Aorta (tissue), 5 donors: Measurements from ENCODE around the gene LTB. TPM values are rescaled to one million over a fixed set of nuclear protein-coding genes. Genes with fewer than 3 reads are reported as not detected.
A peak's percentile ranks its signal among the peaks of the same experiment; 100 is the strongest.
"Not testable (repeated sequence)": the region's sequence is repeated elsewhere in the genome, so short reads cannot be mapped to it uniquely, and the experiment has no call there.

Experiments
- ATAC-seq: fragments of 200-7000 bp; cut with Tn5 transposase; one replicate; pipeline ENCODE4 v1.9.1; 2022; ENCODE audit warnings: moderate library complexity; ENCODE audit not compliant: low FRiP score
- DNase-seq, 2 donors: peaks; one replicate each; pipeline ENCODE4 v3.0.0-alpha.2; 2020
- H3K27ac ChIP-seq, 2 donors: one replicate each; pipeline ENCODE4 v1.5.1; 2013; ENCODE audit warnings: low read length in 2 of 2, mild to moderate bottlenecking in 2 of 2, moderate library complexity in 2 of 2, control low read depth in 1 of 2, inconsistent platforms in 1 of 2, low read depth in 1 of 2
- H3K27me3 ChIP-seq, 2 donors: one replicate each; pipeline ENCODE4 v1.6.1; 2013; ENCODE audit warnings: control low read depth in 1 of 2, low read length in 1 of 2, mild to moderate bottlenecking in 1 of 2, moderate library complexity in 1 of 2; ENCODE audit not compliant: insufficient read depth in 2 of 2, control insufficient read depth in 1 of 2
- H3K36me3 ChIP-seq, 2 donors: one replicate each; pipeline ENCODE4 v1.6.1; 2013; ENCODE audit warnings: control low read depth in 1 of 2, low read length in 1 of 2, mild to moderate bottlenecking in 1 of 2; ENCODE audit not compliant: insufficient read depth in 2 of 2, control insufficient read depth in 1 of 2
- H3K4me1 ChIP-seq, 2 donors: one replicate each; pipeline ENCODE4 v1.6.1; 2013; ENCODE audit warnings: low read length in 2 of 2, control low read depth in 1 of 2, mild to moderate bottlenecking in 1 of 2, moderate library complexity in 1 of 2; ENCODE audit not compliant: insufficient read depth in 2 of 2, control insufficient read depth in 1 of 2
- H3K4me3 ChIP-seq, 2 donors: one replicate each; pipeline ENCODE4 v1.5.1; 2013; ENCODE audit warnings: low read length in 2 of 2, control low read depth in 1 of 2, mild to moderate bottlenecking in 1 of 2
- H3K9me3 ChIP-seq: one replicate; pipeline ENCODE4 v1.6.1; 2013; ENCODE audit warnings: mild to moderate bottlenecking, low read length; ENCODE audit not compliant: control insufficient read depth
- WGBS, 2 donors: extraction: QIAGEN DNeasy Blood & Tissue Kit; methylation state at CpG; one replicate each; pipeline ENCODE4 v1.1.7; 2013; 5-methylcytosine and 5-hydroxymethylcytosine counted together
- intact Hi-C, 2 donors: fragments of 100-400 bp; cut with DNase I; formaldehyde crosslinking; loops; one replicate each; pipeline versions ENCODE4 v1.14.2 to v1.15.0; 2022
- polyA plus RNA-seq, 2 donors: library from polyadenylated mRNA; stranded (reverse); fragments of 200-250 nt; gene quantifications; one replicate each; pipeline ENCODE4 v1.2.3, GENCODE V29; 2013
- total RNA-seq, 2 donors: library from RNA; stranded (reverse); fragmentation: NEBNext Ultra II Directional; extraction: Animal tissue kit (Norgen Biotek cat#: 25700); gene quantifications; one replicate each; pipeline ENCODE4 v1.2.1, GENCODE V29; 2021
- donor health status: healthy with polysubstance abuse.
- donor health status: Bipolar disorder and iron deficiency.
- donor health status: DM: no; HTN: no; CAD: no.
- donor health status: DM: no; HTN: no; CAD: no.
- donor health status: DM: yes; HTN: yes; CAD: no.

The LTB gene
- total and polyA plus RNA-seq, 4 donors: 0.88 to 3.6 (median 2.0) TPM

GRCh38 chr6:31559958-31560696, 22.1 kb downstream of the LTB start:
- Histone ChIP-seq H3K27ac (no peak overlapping the region), H3K27me3 (no peaks in the 10 kb centered on the region), H3K4me3 (no peak overlapping the region), H3K9me3 (no peaks in the 10 kb centered on the region), H3K4me1 (no peaks in the 10 kb centered on the region), H3K36me3 (peaks cover 0 to 3% of the 10 kb centered on the region in 2 donors)
- DNase-seq (peak; percentile 79 to 80), ATAC-seq (peak; percentile 67)
- intact Hi-C loops: no loop called here
- 67 to 71% methylated on average over 7 of the region's 7 CpGs for WGBS, 2 donors

- Histone ChIP-seq H3K27me3 (no peaks in the 10 kb centered on the region), H3K27ac (no peak overlapping the region), H3K4me1 (no peaks in the 10 kb centered on the region), H3K9me3 (no peaks in the 10 kb centered on the region), H3K4me3 (no peak overlapping the region), H3K36me3 (peaks cover 0 to 3% of the 10 kb centered on the region in 2 donors)
- DNase-seq (no peak), ATAC-seq (no peak)
- 70 to 74% methylated on average over 4 of the region's 4 CpGs for WGBS, 2 donors
- intact Hi-C loops: no loop called here
These were observed 22.6 kb downstream of the LTB start for GRCh38 chr6:31559606-31559957.

GRCh38 chr6:31558631-31559500, 23.4 kb downstream of the LTB start:
- Histone ChIP-seq H3K27me3 (no peaks in the 10 kb centered on the region), H3K4me1 (no peaks in the 10 kb centered on the region), H3K9me3 (no peaks in the 10 kb centered on the region), H3K27ac (no peak overlapping the region), H3K36me3 (peaks cover 0 to 3% of the 10 kb centered on the region in 2 donors), H3K4me3 (no peak overlapping the region)
- ATAC-seq: peak; percentile 52
- intact Hi-C loops: no loop called here
- peak in 1 of 2 donors; percentile 71 for DNase-seq
- 88 to 90% methylated on average over 14 of the region's 14 CpGs for WGBS, 2 donors

GRCh38 chr6:31558318-31558625, 24.0 kb downstream of the LTB start:
- intact Hi-C loops: no loop called here
- no peaks in the 10 kb centered on the region for H3K9me3 ChIP-seq
- H3K4me3 ChIP-seq: no peak overlapping the region
- WGBS, 2 donors: 87 to 90% methylated on average over 8 of the region's 8 CpGs
- H3K27ac ChIP-seq: no peak overlapping the region
- no peaks in the 10 kb centered on the region for H3K4me1 ChIP-seq
- no peak for DNase-seq
- no peaks in the 10 kb centered on the region for H3K27me3 ChIP-seq
- H3K36me3 ChIP-seq: peaks cover 0 to 3% of the 10 kb centered on the region in 2 donors
- ATAC-seq: no peak

- no peak for DNase-seq
- Histone ChIP-seq H3K36me3 (peaks cover 0 to 3% of the 10 kb centered on the region in 2 donors), H3K4me1 (no peaks in the 10 kb centered on the region), H3K9me3 (no peaks in the 10 kb centered on the region), H3K27ac (no peak overlapping the region), H3K4me3 (no peak overlapping the region), H3K27me3 (no peaks in the 10 kb centered on the region)
- 81 to 83% methylated on average over 22 to 24 of the region's 24 CpGs for WGBS, 2 donors
- ATAC-seq: no peak
- intact Hi-C loops: no loop called here
These were observed 24.5 kb downstream of the LTB start for GRCh38 chr6:31557443-31558317.

GRCh38 chr6:31556307-31556706, 25.9 kb downstream of the LTB start:
- intact Hi-C loops: no loop called here
- Histone ChIP-seq H3K27ac (no peak overlapping the region), H3K4me1 (no peaks in the 10 kb centered on the region), H3K36me3 (peaks cover 0 to 3% of the 10 kb centered on the region in 2 donors), H3K27me3 (no peaks in the 10 kb centered on the region), H3K9me3 (no peaks in the 10 kb centered on the region), H3K4me3 (no peak overlapping the region)
- 82 to 83% methylated on average over 3 of the region's 3 CpGs for WGBS, 2 donors
- no peak for DNase-seq
- no peak for ATAC-seq

GRCh38 chr6:31551371-31551770, 30.9 kb downstream of the LTB start:
- ATAC-seq, H3K27me3 ChIP-seq, H3K4me3 ChIP-seq, intact Hi-C loops, H3K27ac ChIP-seq, H3K9me3 ChIP-seq, H3K36me3 ChIP-seq, H3K4me1 ChIP-seq: not testable (repeated sequence)
- DNase-seq: peak in 1 of 2 donors; percentile 80
- WGBS, 2 donors: 71 to 82% methylated on average over 5 of the region's 5 CpGs

GRCh38 chr6:31548544-31548873, 33.7 kb downstream of the LTB start:
- Histone ChIP-seq H3K9me3 (no peaks in the 10 kb centered on the region), H3K4me1 (no peaks in the 10 kb centered on the region), H3K4me3 (no peak overlapping the region), H3K27ac (no peak overlapping the region), H3K27me3 (no peaks in the 10 kb centered on the region), H3K36me3 (no peaks in the 10 kb centered on the region)
- intact Hi-C loops: no loop called here
- ATAC-seq: no peak
- DNase-seq: no peak
- WGBS, 2 donors: 84 to 94% methylated on average over 2 of the region's 2 CpGs
